ENCODE results near the gene PRKCA. TPM values are rescaled to one million over a fixed set of nuclear protein-coding genes. Genes with fewer than 3 reads are reported as not detected.
A peak's percentile ranks its signal among the peaks of the same experiment; 100 is the strongest.

PRKCA gene
- total RNA-seq, 1 donor from 2014 or later: 6.3 TPM

GRCh38 chr17:66541461-66542128, 239.2 kb downstream of the PRKCA start:
- no peak for DNase-seq (ENCODE audit: low read depth in 2 of 2)

GRCh38 chr17:66542129-66542966, 239.9 kb downstream of the PRKCA start:
- peak in 1 of 2 donors; percentile 48 for DNase-seq (ENCODE audit: low read depth in 2 of 2)

- peak in 1 of 2 donors; percentile 61 for DNase-seq (ENCODE audit: low read depth in 2 of 2)
These were observed 240.6 kb downstream of the PRKCA start for GRCh38 chr17:66542967-66543520.

- DNase-seq (ENCODE audit: low read depth in 2 of 2): no peak
These were observed 241.1 kb downstream of the PRKCA start for GRCh38 chr17:66543526-66543925.

- no peak for DNase-seq (ENCODE audit: low read depth in 2 of 2)
These were observed 243.5 kb downstream of the PRKCA start for GRCh38 chr17:66545918-66546317.

GRCh38 chr17:66547151-66547865, 244.9 kb downstream of the PRKCA start:
- no peak for DNase-seq (ENCODE audit: low read depth in 2 of 2)

GRCh38 chr17:66548158-66548557, 245.7 kb downstream of the PRKCA start:
- DNase-seq (ENCODE audit: low read depth in 2 of 2): peak in 1 of 2 donors; percentile 57

GRCh38 chr17:66548659-66549310, 246.4 kb downstream of the PRKCA start:
- no peak for DNase-seq (ENCODE audit: low read depth in 2 of 2)

GRCh38 chr17:66549311-66549704, 246.9 kb downstream of the PRKCA start:
- no peak for DNase-seq (ENCODE audit: low read depth in 2 of 2)

- peak in 1 of 2 donors; percentile 65 for DNase-seq (ENCODE audit: low read depth in 2 of 2)
These were observed 247.4 kb downstream of the PRKCA start for GRCh38 chr17:66549731-66550207.

GRCh38 chr17:66551839-66552238, 249.4 kb downstream of the PRKCA start:
- DNase-seq (ENCODE audit: low read depth in 2 of 2): no peak

- DNase-seq (ENCODE audit: low read depth in 2 of 2): no peak
These were observed 250.0 kb downstream of the PRKCA start for GRCh38 chr17:66552371-66552770.

GRCh38 chr17:66555605-66556004, 253.2 kb downstream of the PRKCA start:
- no peak for DNase-seq (ENCODE audit: low read depth in 2 of 2)

- no peak for DNase-seq (ENCODE audit: low read depth in 2 of 2)
These were observed 254.8 kb downstream of the PRKCA start for GRCh38 chr17:66557200-66557599.

- no peak for DNase-seq (ENCODE audit: low read depth in 2 of 2)
These were observed 255.5 kb downstream of the PRKCA start for GRCh38 chr17:66557886-66558285.

GRCh38 chr17:66560691-66561090, 258.3 kb downstream of the PRKCA start:
- DNase-seq (ENCODE audit: low read depth in 2 of 2): no peak

GRCh38 chr17:66562119-66562518, 259.7 kb downstream of the PRKCA start:
- DNase-seq (ENCODE audit: low read depth in 2 of 2): no peak

GRCh38 chr17:66564992-66565465, 262.6 kb downstream of the PRKCA start:
- peak; percentile 47 to 66 for DNase-seq (ENCODE audit: low read depth in 2 of 2)

- DNase-seq (ENCODE audit: low read depth in 2 of 2): peak; percentile 90 to 91
These were observed 265.1 kb downstream of the PRKCA start for GRCh38 chr17:66567234-66568170.

- no peak for DNase-seq (ENCODE audit: low read depth in 2 of 2)
These were observed 267.2 kb downstream of the PRKCA start for GRCh38 chr17:66569572-66569971.

Measured in lung microvascular endothelial cell (primary cell).